ENCODE measurements around the gene PDE10A. TPM values are rescaled to one million over a fixed set of nuclear protein-coding genes. Genes with fewer than 3 reads are reported as not detected.

PDE10A gene
- total RNA-seq, 2 experiments from 2014 or later = not detected

- DNase-seq = no peak
- CTCF ChIA-PET = no interaction called here
- Mint-ChIP-seq H3K9me3 (peaks cover 2% of the 10 kb centered on the region), H3K27ac (no peak overlapping the region), H3K27me3 (peaks cover 7% of the 10 kb centered on the region), H3K4me1 (ENCODE audit: low read depth) (no peaks in the 10 kb centered on the region), H3K4me3 (no peak overlapping the region), H3K36me3 (ENCODE audit: low read depth) (no peaks in the 10 kb centered on the region)
- intact Hi-C loops (cut with micrococcal nuclease) = no loop called here
- no peak for ATAC-seq
- POLR2A ChIA-PET = no interaction called here
- TF ChIP-seq CTCF (IDR thresholded peaks at IDR 0.05) = no peak
Measured at GRCh38 chr6:165697171-165697570, 34.1 kb upstream of the PDE10A start.

GRCh38 chr6:165695722-165696515 lies 32.9 kb upstream of the PDE10A start:
- TF ChIP-seq CTCF (IDR thresholded peaks at IDR 0.05) = no peak
- POLR2A ChIA-PET = no interaction called here
- no peaks in the 10 kb centered on the region for H3K36me3 Mint-ChIP-seq (ENCODE audit: low read depth)
- H3K9me3 Mint-ChIP-seq = no peaks in the 10 kb centered on the region
- peaks cover 4% of the 10 kb centered on the region for H3K27me3 Mint-ChIP-seq
- no peak for DNase-seq
- H3K4me3 Mint-ChIP-seq = no peak overlapping the region
- intact Hi-C loops (cut with micrococcal nuclease) = no loop called here
- no peak for ATAC-seq
- no peaks in the 10 kb centered on the region for H3K4me1 Mint-ChIP-seq (ENCODE audit: low read depth)
- CTCF ChIA-PET = no interaction called here
- H3K27ac Mint-ChIP-seq = no peak overlapping the region

- H3K4me1 Mint-ChIP-seq (ENCODE audit: low read depth) = no peaks in the 10 kb centered on the region
- ATAC-seq (no peak), DNase-seq (no peak)
- H3K27ac Mint-ChIP-seq = no peak overlapping the region
- H3K27me3 Mint-ChIP-seq = peaks cover 4% of the 10 kb centered on the region
- no peaks in the 10 kb centered on the region for H3K36me3 Mint-ChIP-seq (ENCODE audit: low read depth)
- no peaks in the 10 kb centered on the region for H3K9me3 Mint-ChIP-seq
- intact Hi-C loops (cut with micrococcal nuclease) = no loop called here
- CTCF ChIA-PET = no interaction called here
- no peak for TF ChIP-seq CTCF (IDR thresholded peaks at IDR 0.05)
- POLR2A ChIA-PET = no interaction called here
- no peak overlapping the region for H3K4me3 Mint-ChIP-seq
Measured at GRCh38 chr6:165694296-165694695, 31.3 kb upstream of the PDE10A start.

- Mint-ChIP-seq H3K4me3 (no peak overlapping the region), H3K27ac (no peak overlapping the region), H3K9me3 (no peaks in the 10 kb centered on the region), H3K36me3 (ENCODE audit: low read depth) (no peaks in the 10 kb centered on the region), H3K27me3 (peaks cover 4% of the 10 kb centered on the region), H3K4me1 (ENCODE audit: low read depth) (no peaks in the 10 kb centered on the region)
- no peak for TF ChIP-seq CTCF (IDR thresholded peaks at IDR 0.05)
- DNase-seq (no peak), ATAC-seq (no peak)
- POLR2A ChIA-PET = no interaction called here
- CTCF ChIA-PET = no interaction called here
- intact Hi-C loops (cut with micrococcal nuclease) = no loop called here
Measured at GRCh38 chr6:165692106-165692653, 29.1 kb upstream of the PDE10A start.

- DNase-seq (no peak), ATAC-seq (no peak)
- ChIA-PET CTCF (no interaction called here), POLR2A (no interaction called here)
- H3K27ac Mint-ChIP-seq = no peak overlapping the region
- H3K36me3 Mint-ChIP-seq (ENCODE audit: low read depth) = no peaks in the 10 kb centered on the region
- no peaks in the 10 kb centered on the region for H3K4me1 Mint-ChIP-seq (ENCODE audit: low read depth)
- H3K4me3 Mint-ChIP-seq = no peak overlapping the region
- no peak for TF ChIP-seq CTCF (IDR thresholded peaks at IDR 0.05)
- intact Hi-C loops (cut with micrococcal nuclease) = no loop called here
- no peaks in the 10 kb centered on the region for H3K9me3 Mint-ChIP-seq
- H3K27me3 Mint-ChIP-seq = peaks cover 2% of the 10 kb centered on the region
Measured at GRCh38 chr6:165689699-165690098, 26.7 kb upstream of the PDE10A start.

Data from activated CD8-positive, alpha-beta T cell treated with anti-CD3 and anti-CD28 coated beads for 36 hours (primary cell).